ENCODE data around the gene TMEM106B.

- no peak for TF ChIP-seq CTCF (conservative IDR thresholded peaks at IDR 0.05)
- no peak for TF ChIP-seq ZFX (IDR thresholded peaks at IDR 0.05)
Observed at GRCh38 chr7:12231097-12231496, 20.0 kb downstream of the TMEM106B start.

Measured in C4-2B (cell line).